Sigmoid colon (tissue), 7 donors: ENCODE measurements around the gene TFCP2L1. TPM values are rescaled to one million over a fixed set of nuclear protein-coding genes. Genes with fewer than 3 reads are reported as not detected.

Experiments
- DNase-seq: peaks from one replicate; pipeline ENCODE4 v3.0.0-alpha.2; 2019
- H3K27ac ChIP-seq, 4 donors: fragments of 200-600 bp; sonication (generic); one replicate each; pipeline ENCODE4 v1.5.1; 2016 to 2019; ENCODE audit warnings: mild to moderate bottlenecking in 1 of 4
- H3K27me3 ChIP-seq, 3 donors: fragments of 200-600 bp; sonication (generic); one replicate each; pipeline ENCODE4 v1.5.1; 2019; ENCODE audit warnings: mild to moderate bottlenecking in 1 of 3
- H3K36me3 ChIP-seq, 4 donors: fragments of 200-600 bp; sonication (generic); one replicate each; pipeline ENCODE4 v1.5.1; 2016 to 2019
- H3K4me1 ChIP-seq, 4 donors: fragments of 200-600 bp; sonication (generic); one replicate each; pipeline ENCODE4 v1.5.1; 2017 to 2019
- H3K4me3 ChIP-seq, 4 donors: fragments of 200-600 bp; sonication (generic); one replicate each; pipeline ENCODE4 v1.5.1; 2017 to 2019; ENCODE audit warnings: mild to moderate bottlenecking in 2 of 4, moderate library complexity in 1 of 4
- H3K9me3 ChIP-seq, 4 donors: fragments of 200-600 bp in 3 of 4; sonication (generic) in 3 of 4; one replicate each; pipeline versions ENCODE4 v1.5.1 to v1.6.1; 2013 to 2019
- CTCF ChIP-seq, 4 experiments: fragments of 450-650 bp in 3 of 4; fragments of 200-600 bp in 1 of 4; IDR thresholded peaks; one replicate each; pipeline ENCODE4 v1.5.1; 2016 to 2019; ENCODE audit warnings: antibody characterized with exemption in 4 of 4, mild to moderate bottlenecking in 3 of 4, moderate library complexity in 2 of 4
- EP300 ChIP-seq, 4 donors: sonication (generic); formaldehyde crosslinking; IDR thresholded peaks; one replicate each; pipeline ENCODE4 v1.6.1; 2017; ENCODE audit warnings: antibody characterized with exemption in 4 of 4
- POLR2A ChIP-seq, 2 donors: fragments of 450-650 bp; IDR thresholded peaks; one replicate each; pipeline ENCODE4 v1.6.1; 2016; ENCODE audit warnings: antibody characterized with exemption in 2 of 2, mild to moderate bottlenecking in 2 of 2, moderate library complexity in 2 of 2
- POLR2AphosphoS5 ChIP-seq, 4 donors: sonication (generic); formaldehyde crosslinking; IDR thresholded peaks; one replicate each; pipeline ENCODE4 v1.6.1; 2017; ENCODE audit warnings: antibody characterized with exemption in 4 of 4
- WGBS, 2 donors: extraction: QIAGEN DNeasy Blood & Tissue Kit; methylation state at CpG; one replicate each; pipeline ENCODE4 v1.1.7; 2013; 5-methylcytosine and 5-hydroxymethylcytosine counted together
- intact Hi-C: fragments of 100-400 bp; cut with DNase I; formaldehyde crosslinking; loops from one replicate; pipeline ENCODE4 v1.15.1; 2023
- polyA plus RNA-seq, 3 donors: library from polyadenylated mRNA; stranded (reverse); fragments of 200-250 nt; gene quantifications; one replicate each; pipeline ENCODE4 v1.2.3, GENCODE V29; 2013
- total RNA-seq, 4 donors: library from RNA; depleted of rRNA; stranded (reverse); fragments of >200 nt; gene quantifications; one replicate each; pipeline ENCODE4 v1.1.0, GENCODE V29; 2016
- donor health status: healthy with polysubstance abuse.
- donor health status: Bipolar disorder and iron deficiency.
- donor health status: healthy.

Gene TFCP2L1
- total and polyA plus RNA-seq, 7 donors: 0.14 to 35.5 (median 0.55) TPM

- 82 to 84% methylated on average over 5 of the region's 5 CpGs for WGBS, 2 donors
- H3K27ac ChIP-seq: no peak overlapping the region
- H3K27me3 ChIP-seq: no peaks in the 10 kb centered on the region
These were observed 90.0 kb downstream of the TFCP2L1 start for GRCh38 chr2:121195036-121195435.

GRCh38 chr2:121194626-121195025, 90.4 kb downstream of the TFCP2L1 start:
- H3K36me3 ChIP-seq: no peaks in the 10 kb centered on the region
- intact Hi-C loops: no loop called here
- 80 to 94% methylated on average over 5 of the region's 5 CpGs for WGBS, 2 donors
- no peak overlapping the region for H3K4me3 ChIP-seq
- TF ChIP-seq POLR2AphosphoS5 (IDR thresholded peaks at IDR 0.05): no peak
- TF ChIP-seq POLR2A (IDR thresholded peaks at IDR 0.05): no peak
- no peak for TF ChIP-seq EP300 (IDR thresholded peaks at IDR 0.05)
- TF ChIP-seq CTCF (IDR thresholded peaks at IDR 0.05): no peak
- H3K9me3 ChIP-seq: no peaks in the 10 kb centered on the region
- no peak overlapping the region for H3K27ac ChIP-seq
- DNase-seq: no peak
- H3K27me3 ChIP-seq: no peaks in the 10 kb centered on the region
- H3K4me1 ChIP-seq: no peaks in the 10 kb centered on the region

More at GRCh38 chr2:121195036-121195435, 90.0 kb downstream of the TFCP2L1 start:
- Histone ChIP-seq H3K36me3 (no peaks in the 10 kb centered on the region), H3K4me1 (no peaks in the 10 kb centered on the region), H3K4me3 (no peak overlapping the region), H3K9me3 (no peaks in the 10 kb centered on the region)
- DNase-seq: no peak
- intact Hi-C loops: no loop called here
- TF ChIP-seq CTCF (IDR thresholded peaks at IDR 0.05) (no peak), POLR2A (IDR thresholded peaks at IDR 0.05) (no peak), POLR2AphosphoS5 (IDR thresholded peaks at IDR 0.05) (no peak), EP300 (IDR thresholded peaks at IDR 0.05) (no peak)

GRCh38 chr2:121193185-121193584, 91.8 kb downstream of the TFCP2L1 start:
- Histone ChIP-seq H3K4me1 (no peaks in the 10 kb centered on the region), H3K27ac (no peak overlapping the region), H3K27me3 (no peaks in the 10 kb centered on the region), H3K36me3 (no peaks in the 10 kb centered on the region), H3K4me3 (no peak overlapping the region), H3K9me3 (no peaks in the 10 kb centered on the region)
- intact Hi-C loops: no loop called here
- DNase-seq: no peak
- TF ChIP-seq POLR2A (IDR thresholded peaks at IDR 0.05): no peak
- no peak for TF ChIP-seq POLR2AphosphoS5 (IDR thresholded peaks at IDR 0.05)
- no peak for TF ChIP-seq CTCF (IDR thresholded peaks at IDR 0.05)
- no peak for TF ChIP-seq EP300 (IDR thresholded peaks at IDR 0.05)
- WGBS, 2 donors: 93 to 94% methylated on average over 1 of the region's 1 CpG

- Histone ChIP-seq H3K27ac (no peak overlapping the region), H3K4me1 (no peaks in the 10 kb centered on the region), H3K36me3 (no peaks in the 10 kb centered on the region), H3K9me3 (no peaks in the 10 kb centered on the region), H3K27me3 (no peaks in the 10 kb centered on the region), H3K4me3 (no peak overlapping the region)
- intact Hi-C loops: no loop called here
- WGBS, 2 donors: 86 to 92% methylated on average over 8 of the region's 8 CpGs
- DNase-seq: no peak
- no peak for TF ChIP-seq CTCF (IDR thresholded peaks at IDR 0.05)
- no peak for TF ChIP-seq POLR2A (IDR thresholded peaks at IDR 0.05)
- no peak for TF ChIP-seq POLR2AphosphoS5 (IDR thresholded peaks at IDR 0.05)
- TF ChIP-seq EP300 (IDR thresholded peaks at IDR 0.05): no peak
These were observed 92.4 kb downstream of the TFCP2L1 start for GRCh38 chr2:121192576-121192975.
